ENCODE results near the gene CLTC. TPM values are rescaled to one million over a fixed set of nuclear protein-coding genes. Genes with fewer than 3 reads are reported as not detected.
"Not testable (repeated sequence)": the region's sequence is repeated elsewhere in the genome, so short reads cannot be mapped to it uniquely, and the experiment has no call there.

Gene CLTC
- polyA plus RNA-seq, 1 experiment: 441 TPM

DNA sequence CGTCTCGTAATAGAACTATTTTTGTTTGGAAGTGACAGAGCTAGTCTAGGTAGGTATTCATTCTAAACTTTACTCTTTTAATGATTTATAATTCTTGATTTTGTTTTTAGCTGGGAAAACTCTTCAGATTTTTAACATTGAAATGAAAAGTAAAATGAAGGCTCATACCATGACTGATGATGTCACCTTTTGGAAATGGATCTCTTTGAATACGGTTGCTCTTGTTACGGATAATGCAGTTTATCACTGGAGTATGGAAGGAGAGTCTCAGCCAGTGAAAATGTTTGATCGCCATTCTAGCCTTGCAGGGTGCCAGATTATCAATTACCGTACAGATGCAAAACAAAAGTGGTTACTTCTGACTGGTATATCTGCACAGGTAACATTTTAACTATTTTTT, 27.6 kb downstream of the CLTC start:
- Histone ChIP-seq H3K27ac (ENCODE audit: low read depth, low read length) (no peak overlapping the region), H3K4me3 (ENCODE audit: low read depth, low read length) (no peak overlapping the region), H3K27me3 (ENCODE audit: control insufficient read depth, insufficient read depth, low read length) (no peaks in the 10 kb centered on the region), H3K9me3 (ENCODE audit: control insufficient read depth, insufficient read depth, low read length) (no peaks in the 10 kb centered on the region; the same call in 1 of the 2 replicates)
- POLR2A ChIA-PET: no interaction called here
- no peak for DNase-seq (ENCODE audit: low read depth, low spot score)
- CTCF ChIA-PET: no interaction called here
- no peak for TF ChIP-seq CTCF (IDR thresholded peaks at IDR 0.05; ENCODE audit: low read depth, low read length)

DNA sequence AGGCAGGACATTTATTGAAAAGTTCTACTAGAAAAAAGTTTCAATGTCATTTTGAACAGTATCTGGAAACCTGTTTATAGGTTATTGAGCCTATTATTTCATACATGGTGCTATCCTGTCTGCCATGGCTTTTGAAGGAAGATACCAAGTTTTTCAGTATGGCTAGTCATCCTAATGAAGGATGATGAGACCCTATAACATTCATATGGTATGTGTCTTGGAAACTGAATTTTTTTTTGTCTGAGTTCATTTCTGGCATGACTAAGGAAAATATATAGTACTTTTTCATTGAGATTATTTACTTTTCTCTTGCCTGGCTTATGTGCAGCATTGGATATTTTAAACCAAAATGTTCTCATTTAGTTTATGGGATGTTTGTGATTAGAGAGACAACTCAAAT, 30.2 kb downstream of the CLTC start:
- TF ChIP-seq CTCF (IDR thresholded peaks at IDR 0.05; ENCODE audit: low read depth, low read length): no peak
- no peaks in the 10 kb centered on the region for H3K27me3 ChIP-seq (ENCODE audit: control insufficient read depth, insufficient read depth, low read length)
- ChIA-PET CTCF (no interaction called here), POLR2A (no interaction called here)
- H3K27ac ChIP-seq (ENCODE audit: low read depth, low read length): no peak overlapping the region
- no peak for DNase-seq (ENCODE audit: low read depth, low spot score)
- H3K4me3 ChIP-seq (ENCODE audit: low read depth, low read length): no peak overlapping the region
- H3K9me3 ChIP-seq (ENCODE audit: control insufficient read depth, insufficient read depth, low read length): peaks cover 5% of the 10 kb centered on the region

DNA sequence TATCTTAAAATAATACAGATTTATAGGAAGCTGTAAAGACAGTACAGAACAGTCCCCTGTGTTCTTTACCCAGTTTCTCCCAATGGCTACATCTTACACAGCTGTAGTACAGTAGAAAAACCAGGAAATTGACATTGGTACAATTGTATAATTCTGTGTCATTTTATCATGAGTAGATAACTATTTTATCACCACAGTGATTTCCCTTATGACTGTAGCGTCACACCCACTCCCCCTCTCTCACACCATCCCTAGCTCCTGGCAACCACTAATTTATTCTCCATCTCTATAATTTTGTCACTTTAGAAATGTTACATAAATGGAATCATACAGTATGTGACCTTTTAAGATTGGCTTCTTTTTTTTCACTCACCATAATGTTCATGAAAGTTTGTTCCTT, 30.9 kb downstream of the CLTC start:
- ChIA-PET POLR2A (interaction anchor here (0.7 kb wide), 1 partner anchor 159 kb away, joined by 7 read pairs; no protein-coding TSS in a partner anchor), CTCF (no interaction called here)
- H3K4me3 ChIP-seq (ENCODE audit: low read depth, low read length): no peak overlapping the region
- H3K27me3 ChIP-seq (ENCODE audit: control insufficient read depth, insufficient read depth, low read length): no peaks in the 10 kb centered on the region
- H3K9me3 ChIP-seq (ENCODE audit: control insufficient read depth, insufficient read depth, low read length): peaks cover 5% of the 10 kb centered on the region
- no peak for DNase-seq (ENCODE audit: low read depth, low spot score)
- no peak overlapping the region for H3K27ac ChIP-seq (ENCODE audit: low read depth, low read length)
- no peak for TF ChIP-seq CTCF (IDR thresholded peaks at IDR 0.05; ENCODE audit: low read depth, low read length)

DNA sequence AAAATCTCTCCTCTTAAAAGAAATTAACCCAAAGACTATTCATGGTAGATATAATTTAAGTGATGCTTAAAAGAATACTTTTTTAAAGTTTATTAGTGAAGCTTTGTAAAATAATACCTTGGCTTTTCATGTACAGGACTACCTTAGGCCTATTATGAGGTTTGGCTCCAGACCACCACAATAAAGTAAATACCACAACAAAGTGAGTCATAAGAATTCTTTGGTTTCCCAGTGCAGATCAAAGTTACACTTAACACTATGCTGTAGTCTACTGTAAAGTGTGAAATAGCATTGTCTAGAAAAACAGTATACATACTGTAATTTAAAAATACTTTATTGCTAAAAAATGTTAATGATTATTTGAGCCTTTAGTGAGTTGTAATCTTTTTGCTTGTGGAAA, 31.7 kb downstream of the CLTC start:
- H3K4me3 ChIP-seq (ENCODE audit: low read depth, low read length): no peak overlapping the region
- ChIA-PET CTCF (no interaction called here), POLR2A (no interaction called here)
- H3K27ac ChIP-seq (ENCODE audit: low read depth, low read length): no peak overlapping the region
- DNase-seq (ENCODE audit: low read depth, low spot score): no peak
- TF ChIP-seq CTCF (IDR thresholded peaks at IDR 0.05; ENCODE audit: low read depth, low read length): no peak
- peaks cover 5% of the 10 kb centered on the region for H3K9me3 ChIP-seq (ENCODE audit: control insufficient read depth, insufficient read depth, low read length)
- no peaks in the 10 kb centered on the region for H3K27me3 ChIP-seq (ENCODE audit: control insufficient read depth, insufficient read depth, low read length)

DNA sequence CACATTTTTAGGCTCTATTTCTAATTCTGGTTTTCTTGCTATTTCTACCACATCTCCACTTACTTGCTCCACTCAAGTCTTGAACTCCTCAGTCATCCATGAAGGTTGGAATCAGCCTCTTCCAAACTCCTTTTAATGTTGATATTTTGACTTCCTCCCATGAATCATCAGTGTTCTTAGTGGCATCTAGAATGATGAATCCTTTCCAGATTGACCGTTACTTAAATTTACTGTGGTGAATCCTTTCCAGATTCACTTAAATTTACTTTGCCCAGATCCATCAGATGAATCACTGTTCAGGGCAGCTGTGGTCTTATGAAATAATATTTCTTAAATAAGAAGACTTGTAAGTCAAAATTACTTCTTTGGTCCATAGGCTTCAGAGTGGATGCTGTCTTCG, 32.4 kb downstream of the CLTC start:
- CTCF ChIA-PET: interaction anchor here (0.6 kb wide), 1 partner anchor 483 kb away, joined by 8 read pairs; no protein-coding TSS in a partner anchor

GRCh38 chr17:59656624-59657023, 36.9 kb downstream of the CLTC start:
- CTCF ChIA-PET: interaction anchor here (0.8 to 1.9 kb wide), 2 partner anchors 14 to 32 kb away, joined by 3 to 7 read pairs; no protein-coding TSS in a partner anchor
- DNase-seq (ENCODE audit: low read depth, low spot score): peak; percentile 24
- not testable (repeated sequence) for H3K9me3 ChIP-seq (ENCODE audit: control insufficient read depth, insufficient read depth, low read length); H3K27ac ChIP-seq (ENCODE audit: low read depth, low read length); H3K4me3 ChIP-seq (ENCODE audit: low read depth, low read length); H3K27me3 ChIP-seq (ENCODE audit: control insufficient read depth, insufficient read depth, low read length)
- POLR2A ChIA-PET: interaction anchor here (0.6 to 1.6 kb wide), 4 partner anchors 15 to 523 kb away, joined by 4 to 7 read pairs (median 6); partner anchors contain the start of gene CLTC

More for the DNA sequence above, 32.4 kb downstream of the CLTC start:
- Histone ChIP-seq H3K27ac (ENCODE audit: low read depth, low read length) (no peak overlapping the region), H3K9me3 (ENCODE audit: control insufficient read depth, insufficient read depth, low read length) (peaks cover 5% of the 10 kb centered on the region), H3K27me3 (ENCODE audit: control insufficient read depth, insufficient read depth, low read length) (no peaks in the 10 kb centered on the region), H3K4me3 (ENCODE audit: low read depth, low read length) (no peak overlapping the region)
- POLR2A ChIA-PET: no interaction called here
- DNase-seq (ENCODE audit: low read depth, low spot score): peak; percentile 18
- no peak for TF ChIP-seq CTCF (IDR thresholded peaks at IDR 0.05; ENCODE audit: low read depth, low read length)

All from AG04450 (cell line).